Body of pancreas (tissue), 4 donors: ENCODE data around the gene NT5DC3. TPM values are rescaled to one million over a fixed set of nuclear protein-coding genes. Genes with fewer than 3 reads are reported as not detected.

Source experiments
- ATAC-seq: fragments of 150-250 bp; one replicate; pipeline ENCODE4 v1.9.1; 2016
- DNase-seq, 4 donors: peaks; one replicate each; pipeline ENCODE4 v3.0.0-alpha.2; 2019
- H3K27ac ChIP-seq, 4 donors: fragments of 200-600 bp; sonication (generic); 1 replicate in 3 of 4; 2 replicates in 1 of 4; pipeline versions ENCODE4 v1.5.1 to v1.6.1; 2016 to 2019; ENCODE audit warnings: mild to moderate bottlenecking in 1 of 4, mixed read lengths in 1 of 4, moderate library complexity in 1 of 4
- H3K27me3 ChIP-seq, 2 donors: fragments of 200-600 bp; sonication (generic); one replicate each; pipeline ENCODE4 v1.6.0; 2016; ENCODE audit warnings: mild to moderate bottlenecking in 1 of 2
- H3K36me3 ChIP-seq, 2 donors: fragments of 200-600 bp; sonication (generic); replicated peaks in 1 of 2; 2 replicates each; pipeline ENCODE4 v1.5.1; 2016; ENCODE audit warnings: low read depth in 2 of 2; ENCODE audit not compliant: insufficient read depth in 1 of 2
- H3K4me1 ChIP-seq: fragments of 200-600 bp; sonication (generic); one replicate; pipeline ENCODE4 v1.6.0; 2016
- H3K4me3 ChIP-seq, 2 donors: fragments of 200-600 bp; sonication (generic); 1 replicate in 1 of 2; 2 replicates in 1 of 2; pipeline ENCODE4 v1.5.1; 2016 to 2019
- H3K9me3 ChIP-seq, 3 donors: fragments of 200-600 bp; sonication (generic); 1 replicate in 2 of 3; 2 replicates in 1 of 3; pipeline ENCODE4 v1.5.1; 2016
- POLR2A ChIP-seq, 3 donors: fragments of 450-650 bp; IDR thresholded peaks; one replicate each; pipeline ENCODE4 v1.6.1; 2016; ENCODE audit warnings: antibody characterized with exemption in 3 of 3, mild to moderate bottlenecking in 2 of 3
- WGBS, 2 donors: methylation state at CpG; one replicate each; pipeline ENCODE4 v1.1.5; 2017; 5-methylcytosine and 5-hydroxymethylcytosine counted together
- intact Hi-C: fragments of 100-400 bp; cut with DNase I; formaldehyde crosslinking; loops from one replicate; pipeline ENCODE4 v1.15.1; 2023
- total RNA-seq, 2 donors: library from RNA; depleted of rRNA; stranded (reverse); fragments of >200 nt; gene quantifications; one replicate each; pipeline ENCODE4 v1.1.0, GENCODE V29; 2016
- TF ChIP-seq, protein P1 (sequence below), 7 experiments: fragments of 450-650 bp in 4 of 7; fragments of 200-600 bp in 3 of 7; sonication (generic) in 3 of 7; IDR thresholded peaks; one replicate each; pipeline ENCODE4 v1.5.1; 2016 to 2019; ENCODE audit warnings: antibody characterized with exemption in 7 of 7

NT5DC3 gene
- total RNA-seq, 2 donors from 2014 or later: 5.2 to 14.5 TPM

- peaks cover 7% of the 10 kb centered on the region for H3K4me1 ChIP-seq
- 71 to 73% methylated on average over 2 of the region's 2 CpGs for WGBS, 2 donors
- H3K27ac ChIP-seq: no peak overlapping the region
- ATAC-seq (no peak), DNase-seq (no peak)
- intact Hi-C loops: no loop called here
- H3K4me3 ChIP-seq: no peak overlapping the region
- H3K9me3 ChIP-seq: no peaks in the 10 kb centered on the region
- H3K27me3 ChIP-seq: no peaks in the 10 kb centered on the region
- TF ChIP-seq, protein P1, sequence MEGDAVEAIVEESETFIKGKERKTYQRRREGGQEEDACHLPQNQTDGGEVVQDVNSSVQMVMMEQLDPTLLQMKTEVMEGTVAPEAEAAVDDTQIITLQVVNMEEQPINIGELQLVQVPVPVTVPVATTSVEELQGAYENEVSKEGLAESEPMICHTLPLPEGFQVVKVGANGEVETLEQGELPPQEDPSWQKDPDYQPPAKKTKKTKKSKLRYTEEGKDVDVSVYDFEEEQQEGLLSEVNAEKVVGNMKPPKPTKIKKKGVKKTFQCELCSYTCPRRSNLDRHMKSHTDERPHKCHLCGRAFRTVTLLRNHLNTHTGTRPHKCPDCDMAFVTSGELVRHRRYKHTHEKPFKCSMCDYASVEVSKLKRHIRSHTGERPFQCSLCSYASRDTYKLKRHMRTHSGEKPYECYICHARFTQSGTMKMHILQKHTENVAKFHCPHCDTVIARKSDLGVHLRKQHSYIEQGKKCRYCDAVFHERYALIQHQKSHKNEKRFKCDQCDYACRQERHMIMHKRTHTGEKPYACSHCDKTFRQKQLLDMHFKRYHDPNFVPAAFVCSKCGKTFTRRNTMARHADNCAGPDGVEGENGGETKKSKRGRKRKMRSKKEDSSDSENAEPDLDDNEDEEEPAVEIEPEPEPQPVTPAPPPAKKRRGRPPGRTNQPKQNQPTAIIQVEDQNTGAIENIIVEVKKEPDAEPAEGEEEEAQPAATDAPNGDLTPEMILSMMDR (IDR thresholded peaks at IDR 0.05): no peak
- TF ChIP-seq POLR2A (IDR thresholded peaks at IDR 0.05): no peak
- no peaks in the 10 kb centered on the region for H3K36me3 ChIP-seq
These were observed 42.9 kb upstream of the NT5DC3 start for GRCh38 chr12:103883908-103884307.

GRCh38 chr12:103882861-103883596 is 42.0 kb upstream of the NT5DC3 start:
- Histone ChIP-seq H3K27me3 (no peaks in the 10 kb centered on the region), H3K27ac (no peak overlapping the region), H3K4me1 (peaks cover 7% of the 10 kb centered on the region), H3K9me3 (no peaks in the 10 kb centered on the region), H3K4me3 (no peak overlapping the region), H3K36me3 (no peaks in the 10 kb centered on the region)
- ATAC-seq (no peak), DNase-seq (no peak)
- no peak for TF ChIP-seq POLR2A (IDR thresholded peaks at IDR 0.05)
- TF ChIP-seq, protein P1 (IDR thresholded peaks at IDR 0.05): no peak
- intact Hi-C loops: no loop called here
- 63 to 68% methylated on average over 2 of the region's 2 CpGs for WGBS, 2 donors

- intact Hi-C loops: no loop called here
- 46 to 62% methylated on average over 2 of the region's 2 CpGs for WGBS, 2 donors
- H3K27ac ChIP-seq: no peak overlapping the region
- H3K36me3 ChIP-seq: no peaks in the 10 kb centered on the region
- H3K9me3 ChIP-seq: no peaks in the 10 kb centered on the region
- no peaks in the 10 kb centered on the region for H3K27me3 ChIP-seq
- peaks cover 7% of the 10 kb centered on the region for H3K4me1 ChIP-seq
- no peak overlapping the region for H3K4me3 ChIP-seq
- no peak for TF ChIP-seq POLR2A (IDR thresholded peaks at IDR 0.05)
- TF ChIP-seq, protein P1 (IDR thresholded peaks at IDR 0.05): no peak
- ATAC-seq: no peak
- DNase-seq: no peak
These were observed 40.2 kb upstream of the NT5DC3 start for GRCh38 chr12:103881261-103881660.

GRCh38 chr12:103880299-103881142 is 39.5 kb upstream of the NT5DC3 start:
- H3K4me1 ChIP-seq: peaks cover 7% of the 10 kb centered on the region
- H3K9me3 ChIP-seq: no peaks in the 10 kb centered on the region
- intact Hi-C loops: no loop called here
- H3K27me3 ChIP-seq: no peaks in the 10 kb centered on the region
- WGBS, 2 donors: 30 to 40% methylated on average over 8 of the region's 8 CpGs
- ATAC-seq (no peak), DNase-seq (no peak)
- no peaks in the 10 kb centered on the region for H3K36me3 ChIP-seq
- no peak overlapping the region for H3K27ac ChIP-seq
- TF ChIP-seq, protein P1 (IDR thresholded peaks at IDR 0.05): no peak
- TF ChIP-seq POLR2A (IDR thresholded peaks at IDR 0.05): no peak
- no peak overlapping the region for H3K4me3 ChIP-seq
